Bronchus fibroblast of lung (primary cell): ENCODE measurements around the gene PRRT4. TPM values are rescaled to one million over a fixed set of nuclear protein-coding genes. Genes with fewer than 3 reads are reported as not detected.

Experiments used
- total RNA-seq: library from RNA; depleted of rRNA; stranded (reverse); fragments of >200 nt; gene quantifications from 2 replicates; pipeline ENCODE4 v1.2.3, GENCODE V29; 2015

Gene PRRT4
- 0.17 TPM in 1 of 2 replicates, not detected in the other for total RNA-seq

GRCh38 chr7:128361411-128362379 lies at the start of gene PRRT4:
Gene PRRT4, minus strand, starts transcription at chr7:128361690.

GRCh38 chr7:128409596-128410450 lies 48.3 kb upstream of the PRRT4 start, which contains the start of gene IMPDH1:
Gene IMPDH1, minus strand, starts transcription at chr7:128409982. Its CDS starts 81 bp downstream, at chr7:128409901.

GRCh38 chr7:128343554-128344430 lies 17.7 kb downstream of the PRRT4 start, which contains the start of gene RBM28:
Gene RBM28, minus strand, starts transcription at chr7:128343908. Its CDS starts 115 bp downstream, at chr7:128343793.

Other genes starting within 250 kb of the PRRT4 start
- gene LEP, start 120.4 kb downstream of the PRRT4 start, total RNA-seq = not detected in 2 replicates
- gene RBM28, start 17.8 kb downstream of the PRRT4 start, total RNA-seq = 14.5 and 23.8 TPM in 2 replicates
- 85.6 and 91.0 TPM in 2 replicates for gene IMPDH1, start 48.3 kb upstream of the PRRT4 start, total RNA-seq
- gene HILPDA, start 94.2 kb upstream of the PRRT4 start, total RNA-seq = 18.5 and 24.1 TPM in 2 replicates
- 30.2 and 30.9 TPM in 2 replicates for gene METTL2B, start 115.1 kb upstream of the PRRT4 start, total RNA-seq